ENCODE results near the gene SET. TPM values are rescaled to one million over a fixed set of nuclear protein-coding genes. Genes with fewer than 3 reads are reported as not detected.
"Not testable (repeated sequence)": the region's sequence is repeated elsewhere in the genome, so short reads cannot be mapped to it uniquely, and the experiment has no call there.

The SET gene
- total RNA-seq, 4 donors from 2014 or later, result 173 to 217 (median 202) TPM

GRCh38 chr9:128657344-128657704, 31.7 kb upstream of the SET start:
- WGBS, 2 donors, result 95 to 96% methylated on average over 13 of the region's 13 CpGs
- H3K36me3 ChIP-seq, result no peaks in the 10 kb centered on the region
- peak overlapping the region; percentile 98 to 99 (median 99) for H3K27ac ChIP-seq
- TF ChIP-seq POLR2A (IDR thresholded peaks at IDR 0.05) (no peak), CTCF (IDR thresholded peaks at IDR 0.05) (no peak)
- H3K27me3 ChIP-seq, result no peaks in the 10 kb centered on the region
- H3K4me3 ChIP-seq (replicated peaks in 1 of 3), result no peak overlapping the region
- H3K4me1 ChIP-seq, result peaks cover 4 to 11% of the 10 kb centered on the region in 2 donors
- intact Hi-C loops (cut with DNase I), result no loop called here
- no peaks in the 10 kb centered on the region for H3K9me3 ChIP-seq
- DNase-seq, result no peak

- Histone ChIP-seq H3K4me1 (peaks cover 4 to 11% of the 10 kb centered on the region in 2 donors), H3K27me3 (no peaks in the 10 kb centered on the region), H3K36me3 (no peaks in the 10 kb centered on the region), H3K9me3 (no peaks in the 10 kb centered on the region), H3K4me3 (replicated peaks in 1 of 3) (no peak overlapping the region), H3K27ac (no peak overlapping the region)
- no peak for TF ChIP-seq CTCF (IDR thresholded peaks at IDR 0.05)
- TF ChIP-seq POLR2A (IDR thresholded peaks at IDR 0.05), result no peak
- intact Hi-C loops (cut with DNase I), result no loop called here
- no peak for DNase-seq
- 91 to 94% methylated on average over 3 of the region's 3 CpGs for WGBS, 2 donors
Measured at GRCh38 chr9:128657796-128658195, 31.2 kb upstream of the SET start.

GRCh38 chr9:128666481-128666941, 22.5 kb upstream of the SET start:
- intact Hi-C loops (cut with DNase I); H3K27ac ChIP-seq; H3K4me1 ChIP-seq; H3K4me3 ChIP-seq (replicated peaks in 1 of 3); H3K9me3 ChIP-seq; H3K27me3 ChIP-seq; H3K36me3 ChIP-seq; DNase-seq: not testable (repeated sequence)
- WGBS, 2 donors, result 87 to 95% methylated on average over 8 of the region's 8 CpGs

DNA sequence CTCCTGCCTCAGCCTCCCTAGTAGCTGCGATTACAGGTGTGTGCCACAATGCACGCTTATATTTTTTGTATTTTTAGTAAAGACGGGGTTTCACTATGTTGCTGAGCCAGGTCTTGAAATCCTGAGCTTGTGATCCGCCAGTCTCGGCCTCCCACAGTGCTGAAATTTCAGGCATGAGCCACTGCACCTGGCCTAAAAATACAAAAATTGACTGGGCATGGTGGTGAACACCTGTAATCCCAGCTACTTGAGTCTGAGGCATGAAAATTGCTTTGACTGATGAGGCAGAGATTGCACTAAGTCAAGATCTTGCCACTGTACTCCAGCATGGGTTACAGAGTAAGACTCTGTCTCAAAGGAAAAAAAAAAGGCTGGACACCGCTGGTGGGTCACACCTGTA, 19.2 kb upstream of the SET start:
- Histone ChIP-seq H3K4me3 (replicated peaks in 1 of 3) (no peak overlapping the region), H3K27ac (no peak overlapping the region), H3K27me3 (no peaks in the 10 kb centered on the region), H3K36me3 (no peaks in the 10 kb centered on the region), H3K9me3 (no peaks in the 10 kb centered on the region), H3K4me1 (no peaks in the 10 kb centered on the region)
- DNase-seq, result no peak
- WGBS, 2 donors, result 88 to 93% methylated on average over 6 of the region's 6 CpGs
- intact Hi-C loops (cut with DNase I), result no loop called here
- TF ChIP-seq POLR2A (IDR thresholded peaks at IDR 0.05) (no peak), CTCF (IDR thresholded peaks at IDR 0.05) (no peak)

- Histone ChIP-seq H3K9me3 (no peaks in the 10 kb centered on the region), H3K27me3 (no peaks in the 10 kb centered on the region), H3K36me3 (no peaks in the 10 kb centered on the region), H3K4me3 (replicated peaks in 1 of 3) (no peak overlapping the region), H3K27ac (no peak overlapping the region), H3K4me1 (no peaks in the 10 kb centered on the region)
- intact Hi-C loops (cut with DNase I), result no loop called here
- no peak for DNase-seq
- WGBS, 2 donors, result 91 to 94% methylated on average over 4 of the region's 4 CpGs
- TF ChIP-seq POLR2A (IDR thresholded peaks at IDR 0.05), result no peak
Measured at GRCh38 chr9:128675382-128675781, 13.6 kb upstream of the SET start.

- H3K9me3 ChIP-seq, result no peaks in the 10 kb centered on the region
- 90 to 91% methylated on average over 10 of the region's 10 CpGs for WGBS, 2 donors
- TF ChIP-seq CTCF (IDR thresholded peaks at IDR 0.05) (no peak), POLR2A (IDR thresholded peaks at IDR 0.05) (no peak)
- H3K4me1 ChIP-seq, result peaks cover 2 to 3% of the 10 kb centered on the region in 2 donors
- H3K4me3 ChIP-seq (replicated peaks in 1 of 3), result no peak overlapping the region
- H3K36me3 ChIP-seq, result no peaks in the 10 kb centered on the region
- intact Hi-C loops (cut with DNase I), result no loop called here
- H3K27me3 ChIP-seq, result no peaks in the 10 kb centered on the region
- H3K27ac ChIP-seq, result no peak overlapping the region
- no peak for DNase-seq
Measured at GRCh38 chr9:128677794-128678193, 11.2 kb upstream of the SET start.
